HG02884 (cell line): Measurements from ENCODE around the gene RPS24.
"Not testable (repeated sequence)": the region's sequence is repeated elsewhere in the genome, so short reads cannot be mapped to it uniquely, and the experiment has no call there.

ENCODE experiments used
- ATAC-seq: cut with Tn5 transposase; IDR thresholded peaks from one replicate; pipeline ENCODE4 v1.9.1; 2021; ENCODE audit warnings: mild to moderate bottlenecking, moderate library complexity; ENCODE audit not compliant: unreplicated experiment

The RPS24 gene

GRCh38 chr10:78033637-78034470 lies at the start of gene RPS24:
Gene RPS24, plus strand, starts transcription at chr10:78033863. Its CDS starts 39 bp downstream, at chr10:78033902.
- ATAC-seq, result peak; percentile 75

GRCh38 chr10:77984986-77985385 lies 48.7 kb upstream of the RPS24 start:
- no peak for ATAC-seq

DNA sequence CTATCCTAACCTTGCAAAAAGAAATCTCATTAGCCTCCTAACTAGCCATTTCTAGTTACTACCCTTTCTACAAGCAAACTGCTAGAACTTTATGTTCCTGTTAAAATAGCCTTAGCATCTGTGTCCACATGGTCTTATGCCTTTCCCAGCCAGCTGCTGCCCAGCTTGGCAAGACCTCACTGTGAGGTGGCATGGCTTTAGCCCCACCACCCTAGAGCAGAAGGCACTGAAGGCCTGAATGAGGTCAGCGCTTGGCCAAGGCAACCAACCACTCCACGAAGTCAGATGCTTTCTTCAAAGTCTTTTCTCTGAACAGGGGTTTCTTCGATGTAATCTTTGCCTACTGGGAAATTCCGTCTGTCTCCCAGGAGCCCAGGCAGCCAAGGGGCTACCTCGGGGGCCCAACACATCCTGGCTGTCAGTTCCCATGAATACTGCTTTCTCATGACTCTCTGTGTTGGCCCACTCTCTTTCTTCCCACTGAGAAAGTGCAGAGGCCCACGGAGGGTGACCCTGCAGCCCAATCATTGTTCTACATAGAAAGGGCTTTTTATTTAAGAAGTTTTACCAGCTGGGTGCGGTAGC lies 45.9 kb upstream of the RPS24 start:
- no peak for ATAC-seq

DNA sequence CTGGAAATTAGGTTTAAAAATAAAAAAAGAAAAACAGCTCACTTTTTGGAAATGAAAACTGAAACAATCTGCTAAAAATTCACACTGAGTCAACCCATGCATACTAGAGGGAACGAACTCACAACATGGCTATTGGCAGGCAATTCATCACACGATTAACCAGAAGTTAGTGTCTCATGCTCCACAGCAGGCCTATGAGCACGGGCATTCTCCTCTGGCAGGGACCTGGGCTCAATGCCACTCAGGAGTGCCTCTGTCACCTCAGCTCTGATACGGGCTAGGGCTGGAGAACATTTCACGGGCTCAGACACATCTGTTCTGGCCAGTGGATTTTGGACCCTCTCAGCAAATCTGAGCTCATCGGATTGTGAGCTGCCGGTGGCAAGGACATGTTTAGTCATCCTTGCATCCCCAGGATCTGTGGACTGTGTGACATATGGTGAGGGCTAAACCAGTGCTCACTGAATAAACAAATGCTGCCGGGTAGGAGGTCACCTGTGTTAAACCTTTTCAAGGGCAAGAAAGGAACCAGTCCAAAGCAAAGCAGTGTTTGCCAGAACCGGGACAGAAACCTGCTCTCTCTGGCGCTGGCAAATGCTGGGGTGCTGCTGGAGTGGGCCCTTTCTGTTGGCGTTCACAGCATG lies 44.5 kb upstream of the RPS24 start:
- ATAC-seq, result no peak

DNA sequence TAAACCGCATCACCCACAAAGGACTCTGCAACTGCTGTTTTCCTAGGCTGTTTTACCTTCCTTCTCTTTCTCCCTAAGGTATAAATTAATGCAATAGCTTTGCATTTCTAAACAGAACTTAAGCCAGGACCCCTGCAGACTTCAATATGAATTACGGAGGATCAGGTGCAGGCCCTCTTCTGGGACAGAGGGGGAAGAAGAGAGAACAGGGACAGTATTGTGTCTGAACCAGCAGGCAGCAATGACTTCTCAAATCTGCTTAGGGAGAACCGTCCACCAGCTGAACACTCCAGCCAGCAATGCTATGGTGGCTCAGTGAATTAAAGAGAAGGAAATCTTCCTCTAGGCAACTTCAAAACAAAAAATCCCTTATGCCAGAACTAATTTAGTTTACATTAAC lies 40.0 kb upstream of the RPS24 start:
- no peak for ATAC-seq

- ATAC-seq, result not testable (repeated sequence)
Observed at GRCh38 chr10:77998780-77999179, 34.9 kb upstream of the RPS24 start.

DNA sequence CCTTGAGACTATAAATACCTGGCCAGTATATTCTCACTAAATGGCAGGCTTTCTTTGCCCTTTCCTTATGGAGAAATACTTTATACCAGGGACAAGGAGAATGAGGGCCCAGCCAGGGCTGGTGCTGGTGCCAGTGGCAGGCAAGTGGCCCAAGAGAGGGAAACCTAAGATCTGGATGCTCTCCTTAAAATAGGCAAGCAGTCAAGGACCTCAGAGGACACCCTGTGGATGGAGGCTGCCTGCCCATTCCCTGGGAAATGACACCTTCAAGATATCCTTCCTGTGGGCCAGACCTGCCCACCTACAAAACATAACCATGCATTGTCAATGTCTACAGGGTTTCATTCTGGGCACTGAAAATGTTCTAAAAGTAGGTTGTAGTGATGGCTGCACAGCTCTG lies 33.5 kb upstream of the RPS24 start:
- no peak for ATAC-seq

DNA sequence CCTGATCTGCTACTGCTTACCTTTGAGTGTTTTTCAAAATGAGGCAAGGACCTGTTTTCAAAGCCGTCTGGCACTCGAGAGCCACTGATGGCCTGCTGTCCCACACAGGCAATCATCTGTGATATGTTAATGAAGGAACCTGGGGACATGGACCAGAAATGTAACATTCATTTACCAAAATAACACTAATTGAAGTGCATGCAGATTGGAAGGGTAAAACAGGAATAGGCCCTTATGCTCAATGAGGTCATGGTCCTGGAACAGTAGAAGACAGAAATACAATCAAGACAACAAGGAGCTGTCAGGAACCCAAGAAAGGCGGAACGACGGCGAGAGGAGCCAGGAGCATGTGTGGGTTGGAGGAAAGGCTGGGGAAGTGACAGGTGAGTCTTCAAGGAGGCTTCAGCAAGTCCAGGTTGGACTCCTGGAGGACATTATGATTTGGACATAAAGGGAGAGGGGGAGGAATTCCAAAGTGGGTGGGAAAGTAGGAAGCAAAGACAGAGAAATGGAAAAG lies 32.6 kb upstream of the RPS24 start:
- ATAC-seq, result no peak

GRCh38 chr10:78002541-78003288 lies 30.9 kb upstream of the RPS24 start:
- no peak for ATAC-seq

- ATAC-seq, result no peak
Observed at GRCh38 chr10:78004215-78005026, 29.2 kb upstream of the RPS24 start.

DNA sequence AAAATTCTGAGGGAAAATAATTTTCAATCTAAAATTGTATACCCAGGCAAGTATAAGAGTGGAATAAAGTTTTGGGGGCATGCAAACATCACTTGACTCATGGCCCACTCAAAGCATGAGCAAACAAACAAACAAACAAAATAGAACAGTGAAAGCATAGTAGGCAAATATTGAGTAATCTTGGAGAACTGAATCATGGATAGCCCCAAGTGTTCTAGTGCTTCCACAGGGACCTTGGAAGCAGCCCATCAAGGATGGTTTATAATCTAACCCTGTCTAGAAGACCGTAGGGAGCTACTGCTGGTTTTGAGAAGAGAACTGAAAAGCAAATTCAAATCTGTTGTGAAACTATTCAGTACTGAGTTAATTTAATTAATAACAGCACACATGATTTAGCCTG lies 26.5 kb upstream of the RPS24 start:
- ATAC-seq, result no peak

DNA sequence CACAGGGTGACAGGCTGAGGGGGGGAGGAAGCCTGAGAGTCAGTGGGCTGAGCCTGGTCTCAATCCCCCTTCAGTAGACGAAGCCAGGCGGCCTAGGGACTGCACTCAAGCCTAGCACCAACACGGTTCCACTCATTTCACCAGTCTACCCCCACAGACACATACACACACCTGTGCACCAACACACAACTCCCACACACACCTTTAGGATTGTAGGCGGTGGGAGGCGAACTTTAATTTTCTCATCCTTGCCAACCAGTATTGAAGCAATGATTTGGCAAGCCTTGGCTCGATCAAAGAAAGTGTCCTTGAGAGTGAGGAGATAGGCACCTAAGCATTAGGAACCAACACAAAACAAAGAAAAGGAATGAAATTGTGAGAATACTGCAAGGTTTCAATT lies 24.0 kb upstream of the RPS24 start:
- ATAC-seq, result no peak

- ATAC-seq, result no peak
Observed at GRCh38 chr10:78010278-78010677, 23.4 kb upstream of the RPS24 start.

GRCh38 chr10:78011065-78011464 lies 22.6 kb upstream of the RPS24 start:
- no peak for ATAC-seq

DNA sequence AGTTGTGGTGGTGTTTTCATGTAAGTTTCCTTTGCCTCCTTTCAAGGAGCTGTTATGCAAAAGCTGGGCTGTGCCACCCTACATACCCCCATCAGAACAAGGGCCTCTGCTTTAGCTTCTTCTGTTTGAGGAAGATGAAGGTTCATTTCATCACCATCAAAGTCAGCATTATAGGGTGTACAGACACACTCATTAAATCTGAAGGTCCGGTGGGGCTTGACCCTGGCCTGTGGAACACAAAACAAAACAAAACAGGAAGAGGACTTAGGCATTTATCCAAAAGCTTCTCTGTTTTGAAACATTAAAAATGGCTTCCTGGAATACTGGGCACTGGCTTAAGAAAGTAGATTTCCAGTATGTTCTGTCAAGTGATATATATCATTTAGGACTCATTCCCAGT lies 20.1 kb upstream of the RPS24 start:
- no peak for ATAC-seq

DNA sequence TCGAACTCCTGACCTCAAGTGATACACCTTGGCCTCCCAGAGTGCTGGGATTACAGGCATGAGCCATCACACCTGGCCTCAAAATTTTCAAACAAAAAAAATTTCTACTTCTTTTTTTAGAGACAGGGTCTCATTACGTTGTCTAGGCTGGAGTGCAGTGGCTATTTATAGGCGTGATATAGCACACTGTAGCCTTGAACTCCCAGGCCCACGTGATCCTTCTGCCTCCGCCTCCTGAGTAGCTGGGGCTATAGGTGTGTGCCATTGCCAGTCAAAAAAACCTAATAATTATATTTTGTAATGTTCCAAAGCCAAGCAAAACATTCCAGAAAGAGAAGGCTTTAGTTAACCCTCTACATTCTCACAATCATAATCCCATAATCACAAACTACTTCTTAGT lies 18.1 kb upstream of the RPS24 start:
- ATAC-seq, result no peak

- ATAC-seq, result no peak
Observed at GRCh38 chr10:78017856-78018255, 15.8 kb upstream of the RPS24 start.

DNA sequence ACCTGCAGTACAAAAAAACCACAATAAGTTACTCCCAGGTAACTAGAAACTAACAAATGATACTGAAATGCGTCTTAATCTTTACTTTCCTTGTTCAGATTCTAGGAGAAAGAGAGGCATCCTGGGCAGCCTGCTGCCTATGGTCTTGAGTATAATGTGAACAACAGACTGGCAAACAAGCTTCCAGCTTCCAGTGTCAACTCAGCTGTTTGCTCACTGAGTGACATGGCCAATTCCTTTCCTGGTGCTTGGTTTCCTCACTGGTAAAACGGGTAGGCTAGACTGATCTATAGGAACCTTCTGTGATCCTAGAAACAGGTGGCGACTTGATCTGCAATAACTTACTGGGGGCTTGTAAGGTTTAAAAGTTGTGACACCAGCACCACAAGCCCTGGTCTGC lies 14.4 kb upstream of the RPS24 start:
- ATAC-seq, result no peak

- ATAC-seq, result no peak
Observed at GRCh38 chr10:78021201-78021600, 12.5 kb upstream of the RPS24 start.

GRCh38 chr10:78023741-78024140 lies 9.9 kb upstream of the RPS24 start:
- no peak for ATAC-seq
